HepG2 (cell line): Measurements from ENCODE around the gene MKNK1. TPM values are rescaled to one million over a fixed set of nuclear protein-coding genes. Genes with fewer than 3 reads are reported as not detected.

Experiments
- AGO2 ChIP-seq: fragments of 200-400 bp; formaldehyde crosslinking; optimal IDR thresholded peaks from 2 replicates; pipeline ENCODE3; 2017; ENCODE audit warnings: mild to moderate bottlenecking, low read depth, low read length, moderate library complexity
- ATF4 ChIP-seq, 2 experiments: fragments of 450-650 bp in 1 of 2; sonication (generic) in 1 of 2; formaldehyde crosslinking; IDR thresholded peaks; 2 replicates each; pipeline versions ENCODE4 v1.5.0 to v1.8.0; 2020 to 2022; ENCODE audit warnings: mild to moderate bottlenecking in 1 of 2, missing genetic modification reagents in 1 of 2
- GLI4 ChIP-seq: sonication (generic); formaldehyde crosslinking; IDR thresholded peaks from 2 replicates; pipeline ENCODE4 v1.5.1; 2020; ENCODE audit warnings: missing genetic modification reagents, mild to moderate bottlenecking, moderate library complexity, borderline replicate concordance
- HOXA3 ChIP-seq: sonication (generic); formaldehyde crosslinking; IDR thresholded peaks from 2 replicates; pipeline ENCODE4 v1.5.0; 2020; ENCODE audit warnings: missing genetic modification reagents
- MTF1 ChIP-seq: sonication (generic); formaldehyde crosslinking; IDR thresholded peaks from 2 replicates; pipeline ENCODE4 v1.5.0; 2020; ENCODE audit warnings: missing genetic modification reagents
- ONECUT2 ChIP-seq: sonication (generic); formaldehyde crosslinking; IDR thresholded peaks from 2 replicates; pipeline ENCODE4 v1.4.0; 2020; ENCODE audit warnings: missing genetic modification reagents
- PPARG ChIP-seq: conservative IDR thresholded peaks from 2 replicates; pipeline ENCODE4 v1.6.1; 2016; ENCODE audit warnings: missing biosample characterization, missing genetic modification reagents
- SKIL ChIP-seq: sonication (generic); formaldehyde crosslinking; IDR thresholded peaks from 2 replicates; pipeline ENCODE4 v1.8.0; 2022; ENCODE audit warnings: missing genetic modification reagents, mild to moderate bottlenecking, moderate library complexity, borderline replicate concordance
- TOPORS ChIP-seq: sonication (generic); formaldehyde crosslinking; IDR thresholded peaks from 2 replicates; pipeline ENCODE4 v1.8.0; 2023; ENCODE audit warnings: mild to moderate bottlenecking, missing genetic modification reagents
- ZNF207 ChIP-seq: fragments of 450-650 bp; IDR thresholded peaks from 2 replicates; pipeline ENCODE4 v1.6.1; 2016; ENCODE audit warnings: antibody characterized with exemption, borderline replicate concordance
- ZNF766 ChIP-seq: sonication (generic); formaldehyde crosslinking; IDR thresholded peaks from 2 replicates; pipeline ENCODE4 v1.5.0; 2020; ENCODE audit warnings: missing genetic modification reagents, borderline replicate concordance
- polyA plus RNA-seq, 8 experiments: library from polyadenylated mRNA; depleted of rRNA in 3 of 8; stranded (reverse) in 7 of 8; unstranded in 1 of 8; fragments of >200 nt; fragmentation: Illumina TruSeq in 4 of 8; extraction: Trizol in 4 of 8; gene quantifications; 2 replicates each; pipeline versions ENCODE4 v1.2.1 to v1.2.3, GENCODE V29; 2011 to 2016; ENCODE audit warnings: low read depth in 4 of 8, missing spikeins in 1 of 8, mixed read lengths in 1 of 8; ENCODE audit not compliant: insufficient read depth in 1 of 8
- total RNA-seq, 5 experiments: library from RNA; depleted of rRNA; stranded (reverse); fragments of >200 nt; fragmentation: Illumina TruSeq; extraction: Trizol; gene quantifications; 2 replicates each; pipeline ENCODE4 v1.2.3, GENCODE V29; 2016; ENCODE audit warnings: low read depth in 1 of 5
- TF ChIP-seq, protein P1 (sequence below): IDR thresholded peaks from 2 replicates; pipeline ENCODE4 v1.6.1; 2018; ENCODE audit warnings: missing genetic modification reagents, mild to moderate bottlenecking, missing compliant biosample characterization

The MKNK1 gene
- total and polyA plus RNA-seq, 2 of the 13 experiments (the other 11 are each of a cell fraction or from before 2014, with no cell fraction given) = 18.5 to 24.1 TPM

DNA sequence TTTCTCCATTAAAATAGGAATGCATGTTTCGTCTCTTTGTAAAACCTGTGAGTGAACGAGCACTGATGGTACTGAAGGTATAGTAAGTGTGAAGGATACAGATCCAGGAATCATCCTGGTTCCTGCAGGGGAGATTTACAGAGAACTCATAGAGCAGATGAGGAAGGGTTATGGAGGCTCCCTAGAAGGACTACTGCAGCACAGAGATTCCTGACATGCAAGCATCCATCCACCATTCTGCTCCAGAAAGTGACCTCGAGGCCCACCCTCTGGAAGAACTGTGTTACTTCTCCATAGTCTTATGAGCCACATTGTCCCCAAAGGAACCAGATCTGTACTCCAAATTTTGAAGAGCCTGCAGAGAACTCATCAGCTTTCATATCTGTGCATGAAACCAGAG lies 14.5 kb downstream of the MKNK1 start (continued):
- no peak for TF ChIP-seq ZNF766 (CRISPR knock-in tag)
- TF ChIP-seq HOXA3 = no peak
- TF ChIP-seq AGO2 = no peak
- TF ChIP-seq ATF4 (CRISPR knock-in tag; IDR thresholded peaks at IDR 0.05) = no peak
- no peak for TF ChIP-seq MTF1
- TF ChIP-seq, protein P1, sequence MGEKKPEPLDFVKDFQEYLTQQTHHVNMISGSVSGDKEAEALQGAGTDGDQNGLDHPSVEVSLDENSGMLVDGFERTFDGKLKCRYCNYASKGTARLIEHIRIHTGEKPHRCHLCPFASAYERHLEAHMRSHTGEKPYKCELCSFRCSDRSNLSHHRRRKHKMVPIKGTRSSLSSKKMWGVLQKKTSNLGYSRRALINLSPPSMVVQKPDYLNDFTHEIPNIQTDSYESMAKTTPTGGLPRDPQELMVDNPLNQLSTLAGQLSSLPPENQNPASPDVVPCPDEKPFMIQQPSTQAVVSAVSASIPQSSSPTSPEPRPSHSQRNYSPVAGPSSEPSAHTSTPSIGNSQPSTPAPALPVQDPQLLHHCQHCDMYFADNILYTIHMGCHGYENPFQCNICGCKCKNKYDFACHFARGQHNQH = no peak
- TF ChIP-seq ONECUT2 = no peak
- TF ChIP-seq ZNF207 = no peak
- no peak for TF ChIP-seq GLI4 (CRISPR knock-in tag)
- TF ChIP-seq TOPORS (CRISPR knock-in tag) = no peak
- TF ChIP-seq SKIL = no peak
- TF ChIP-seq PPARG = no peak
